Measurements from ENCODE around the gene ERG.

Gene ERG

DNA sequence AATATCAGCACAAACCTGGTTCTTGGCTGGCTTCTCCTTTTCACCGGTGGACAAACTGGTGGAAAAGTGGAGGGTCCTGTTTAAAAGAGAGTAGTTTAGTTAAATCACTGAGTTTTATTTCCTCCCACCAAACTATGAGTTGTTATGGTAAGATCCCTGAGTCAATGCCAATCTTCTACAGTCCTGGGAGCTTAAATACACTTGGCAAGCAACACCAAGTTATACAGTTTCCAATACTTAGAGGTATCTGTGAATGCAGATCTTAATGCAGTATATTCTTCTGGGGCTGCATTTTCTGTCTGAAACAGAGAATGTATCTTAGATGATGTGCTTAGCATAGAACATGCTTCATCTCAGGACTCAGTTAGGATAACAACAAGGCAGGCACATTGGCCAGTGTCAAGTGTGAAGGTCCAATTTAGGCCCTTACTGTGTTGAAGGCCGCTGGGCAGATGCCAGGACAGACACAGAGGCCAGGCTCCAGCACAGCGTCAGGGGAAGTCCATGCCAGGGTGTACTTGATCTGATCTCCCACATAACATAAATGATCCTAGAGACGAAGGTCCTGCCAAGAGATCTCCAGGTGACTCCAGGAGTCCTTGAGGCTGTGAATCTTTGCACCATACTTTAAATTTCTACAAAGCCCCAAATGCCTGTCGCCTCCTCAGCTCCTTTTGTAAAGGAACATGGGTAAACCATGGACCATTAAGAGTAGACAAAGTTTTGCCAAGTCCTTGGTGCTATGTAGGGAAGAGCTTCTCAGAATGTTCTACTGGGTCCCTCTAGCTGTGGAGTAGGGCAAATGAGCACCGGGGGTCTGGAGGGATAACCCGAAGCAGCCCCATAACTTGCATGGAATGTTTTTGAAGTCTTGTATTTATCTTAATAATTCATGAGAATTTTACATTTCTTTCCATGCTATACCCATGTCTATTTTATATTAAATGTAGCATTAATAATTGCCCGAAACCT is 164.7 kb downstream of the ERG start:
- DNase-seq (ENCODE audit: low read depth in 2 of 2) = no peak

DNA sequence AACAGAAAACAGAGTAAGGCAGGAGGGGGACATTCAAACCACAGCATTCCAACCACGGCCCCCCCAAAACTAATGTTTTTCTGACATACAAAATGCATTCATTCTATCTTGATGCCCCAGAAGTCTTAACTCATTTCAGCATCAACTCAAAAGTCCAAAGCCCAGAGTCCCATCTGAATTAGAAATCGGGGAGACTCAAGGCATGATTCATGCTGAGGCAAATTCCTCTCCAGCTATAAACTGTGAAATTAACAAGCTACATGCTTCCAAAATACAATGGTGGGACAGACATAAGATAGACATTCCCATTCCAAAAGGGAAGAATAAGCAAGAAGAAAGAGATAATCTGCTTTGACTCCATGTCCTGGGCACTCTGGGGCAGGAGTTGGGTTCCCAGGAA is 167.6 kb downstream of the ERG start:
- DNase-seq (ENCODE audit: low read depth in 2 of 2) = no peak

All from stimulated activated CD4-positive, alpha-beta T cell treated with anti-CD3 and anti-CD28 coated beads, Interleukin-1b, Interleukin-23, amount 100 ng/mL, for 1 hour (primary cell).